Effector memory CD4-positive, alpha-beta T cell (primary cell): ENCODE measurements around the gene METTL8.
"Not testable (repeated sequence)": the region's sequence is repeated elsewhere in the genome, so short reads cannot be mapped to it uniquely, and the experiment has no call there.

Experiments used
- DNase-seq, 3 donors: peaks; one replicate each; pipeline ENCODE4 v3.0.0-alpha.2; 2020
- H3K27ac ChIP-seq: 2 replicates; pipeline ENCODE4 v1.7.0; 2013; ENCODE audit warnings: mild to moderate bottlenecking, low read length, moderate library complexity; ENCODE audit not compliant: insufficient read depth, poor library complexity, severe bottlenecking
- H3K27me3 ChIP-seq: replicated peaks from 2 replicates; pipeline ENCODE4 v1.7.0; 2013; ENCODE audit warnings: mild to moderate bottlenecking, low read length; ENCODE audit not compliant: insufficient read depth, control insufficient read depth, poor library complexity, severe bottlenecking
- H3K36me3 ChIP-seq: 2 replicates; pipeline ENCODE4 v1.7.0; 2013; ENCODE audit warnings: mild to moderate bottlenecking, low read length, moderate library complexity; ENCODE audit not compliant: control insufficient read depth, insufficient read depth
- H3K4me1 ChIP-seq: 2 replicates; pipeline ENCODE4 v1.7.0; 2013; ENCODE audit warnings: low read length, mild to moderate bottlenecking; ENCODE audit not compliant: control insufficient read depth, insufficient read depth, poor library complexity, severe bottlenecking
- H3K4me3 ChIP-seq: 2 replicates; pipeline ENCODE4 v1.7.0; 2013; ENCODE audit warnings: low read length, low read depth, mild to moderate bottlenecking; ENCODE audit not compliant: insufficient read depth, poor library complexity, severe bottlenecking
- H3K9me3 ChIP-seq: 2 replicates; pipeline ENCODE4 v1.7.0; 2013; ENCODE audit warnings: mild to moderate bottlenecking, low read length, moderate library complexity; ENCODE audit not compliant: control insufficient read depth

METTL8 gene

DNA sequence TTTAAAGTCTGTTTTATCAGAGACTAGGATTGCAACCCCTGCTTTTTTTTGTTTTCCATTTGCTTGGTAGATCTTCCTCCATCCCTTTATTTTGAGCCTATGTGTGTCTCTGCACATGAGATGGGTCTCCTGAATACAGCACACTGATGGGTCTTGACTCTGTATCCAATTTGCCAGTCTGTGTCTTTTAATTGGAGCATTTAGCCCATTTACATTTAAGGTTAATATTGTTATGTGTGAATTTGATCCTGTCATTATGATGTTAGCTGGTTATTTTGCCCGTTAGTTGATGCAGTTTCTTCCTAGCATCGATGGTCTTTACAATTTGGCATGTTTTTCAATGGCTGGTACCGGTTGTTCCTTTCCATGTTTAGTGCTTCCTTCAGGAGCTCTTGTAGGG is 80.0 kb downstream of the METTL8 start:
- not testable (repeated sequence) for H3K27me3 ChIP-seq, H3K9me3 ChIP-seq, H3K4me3 ChIP-seq, DNase-seq, H3K36me3 ChIP-seq, H3K4me1 ChIP-seq, H3K27ac ChIP-seq

DNA sequence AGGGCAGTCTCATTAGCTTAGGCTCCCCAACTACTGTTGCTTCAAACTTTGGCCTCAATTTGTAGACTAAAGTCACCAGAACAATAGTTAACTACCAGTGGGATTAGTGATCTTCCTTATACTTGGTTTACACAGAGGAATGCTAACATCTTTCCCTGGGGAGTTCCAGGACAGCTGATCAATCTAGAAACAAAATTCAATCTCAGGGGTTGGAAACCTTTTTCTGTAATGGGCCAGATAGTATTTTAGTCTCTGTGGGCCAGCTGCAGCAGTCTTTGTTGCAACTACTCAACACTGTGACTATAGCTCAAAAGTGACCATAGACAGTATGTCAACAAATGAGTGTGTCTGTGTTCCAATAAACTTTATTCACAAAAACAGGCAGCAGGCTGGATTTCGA is 85.7 kb downstream of the METTL8 start:
- H3K27me3 ChIP-seq: no peaks in the 10 kb centered on the region
- H3K36me3 ChIP-seq: no peaks in the 10 kb centered on the region
- DNase-seq: no peak
- H3K9me3 ChIP-seq: no peaks in the 10 kb centered on the region
- H3K4me3 ChIP-seq: no peak overlapping the region
- H3K27ac ChIP-seq: no peak overlapping the region
- no peaks in the 10 kb centered on the region for H3K4me1 ChIP-seq

DNA sequence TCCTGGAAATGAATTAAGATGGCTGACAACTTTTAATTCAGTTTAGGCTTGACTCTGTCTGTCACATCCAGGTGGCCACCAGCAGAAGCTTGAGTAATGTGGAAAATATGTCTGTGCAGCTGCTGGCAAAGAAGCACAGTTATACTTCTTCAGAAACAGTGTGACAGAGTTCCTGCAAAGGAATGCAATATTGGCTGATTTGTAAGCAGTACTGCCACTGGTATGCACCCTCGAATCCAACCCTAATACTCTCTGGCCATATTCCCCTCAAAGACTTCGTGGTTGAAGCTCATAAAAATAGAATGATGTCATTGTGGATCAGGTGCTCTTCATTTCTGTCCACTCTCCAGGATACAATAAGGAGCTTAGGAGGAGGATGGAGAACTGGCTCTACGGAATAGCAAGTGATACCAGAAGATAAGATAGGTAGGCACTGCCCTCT is 86.2 kb downstream of the METTL8 start:
- Histone ChIP-seq H3K4me3 (no peak overlapping the region), H3K27me3 (no peaks in the 10 kb centered on the region), H3K9me3 (no peaks in the 10 kb centered on the region), H3K4me1 (no peaks in the 10 kb centered on the region), H3K36me3 (no peaks in the 10 kb centered on the region), H3K27ac (no peak overlapping the region)
- no peak for DNase-seq

DNA sequence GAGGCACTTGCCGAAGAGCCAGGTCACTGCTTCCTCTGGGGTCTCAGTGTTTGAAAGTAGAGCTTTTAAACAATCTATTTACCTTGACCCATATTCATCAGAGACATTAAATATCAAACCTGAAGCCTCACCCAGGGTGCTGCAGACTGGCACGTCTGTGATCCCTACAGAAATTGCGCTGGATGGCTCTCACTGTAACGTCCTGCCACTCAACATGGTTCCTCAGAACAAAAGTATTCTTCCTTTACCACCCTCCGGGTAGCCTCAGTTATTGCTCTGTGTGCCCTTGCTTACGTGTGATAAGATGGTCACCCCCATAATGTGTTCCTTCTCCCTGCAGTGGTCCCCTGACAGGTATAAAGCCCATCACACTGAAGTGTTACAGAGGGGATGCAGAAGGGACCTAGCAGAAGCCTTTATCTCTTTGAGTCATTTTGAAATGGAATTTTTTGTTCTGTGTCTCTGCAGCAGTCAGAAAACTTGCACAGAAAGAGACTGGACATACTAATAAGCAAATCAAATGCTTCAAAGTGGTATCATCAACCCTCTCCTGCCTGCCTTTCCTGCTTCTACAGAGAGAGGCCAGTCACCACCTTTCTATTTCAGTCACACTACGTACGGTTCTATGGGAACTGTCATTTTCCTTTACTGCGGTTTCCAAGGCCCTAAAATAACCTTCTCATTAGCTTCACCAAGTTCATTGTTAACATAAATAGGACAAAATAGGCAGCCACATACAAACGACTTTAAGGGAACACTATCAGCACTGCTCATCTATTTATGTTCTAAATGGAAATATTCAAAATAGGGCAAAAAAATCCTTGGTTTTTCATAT is 86.8 kb downstream of the METTL8 start:
- Histone ChIP-seq H3K27me3 (no peaks in the 10 kb centered on the region), H3K36me3 (no peaks in the 10 kb centered on the region), H3K27ac (no peak overlapping the region), H3K9me3 (no peaks in the 10 kb centered on the region), H3K4me3 (no peak overlapping the region), H3K4me1 (no peaks in the 10 kb centered on the region)
- DNase-seq: no peak

DNA sequence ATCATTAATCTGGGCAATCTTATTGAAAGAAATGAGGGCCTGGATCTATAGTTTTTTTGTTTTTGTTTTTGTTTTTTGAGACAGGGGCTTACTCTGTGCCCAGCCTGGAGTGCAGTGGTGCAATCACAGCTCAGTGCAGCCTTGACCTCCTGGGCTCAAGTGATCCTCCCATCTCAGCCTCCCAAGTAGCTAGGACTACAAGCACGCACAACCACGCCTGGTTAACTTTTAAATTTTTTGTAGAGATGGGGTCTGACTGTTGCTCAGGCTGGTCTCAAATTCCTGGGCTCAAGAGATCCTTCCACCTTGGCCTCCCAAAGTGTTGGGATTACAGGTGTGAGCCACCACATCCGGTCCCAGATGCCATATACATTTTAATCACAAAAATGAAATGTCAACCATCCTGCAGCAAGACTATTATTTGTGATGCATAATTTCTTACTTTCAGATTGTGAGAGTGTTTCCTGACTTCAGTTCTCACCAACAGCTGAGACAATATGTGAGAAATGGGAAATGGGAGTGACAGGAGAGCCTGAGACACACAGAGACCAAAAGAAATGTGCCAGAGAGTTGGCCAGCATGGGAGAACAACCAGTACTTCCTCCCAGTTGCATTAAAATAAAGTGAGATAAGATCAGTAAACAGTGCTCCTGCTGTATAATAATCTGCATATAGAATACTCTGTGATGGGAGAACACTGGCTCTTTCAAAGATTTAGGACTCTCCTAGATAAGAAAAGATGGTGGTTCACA is 87.6 kb downstream of the METTL8 start:
- no peak overlapping the region for H3K27ac ChIP-seq
- H3K4me1 ChIP-seq: no peaks in the 10 kb centered on the region
- H3K4me3 ChIP-seq: no peak overlapping the region
- no peaks in the 10 kb centered on the region for H3K36me3 ChIP-seq
- DNase-seq: no peak
- H3K27me3 ChIP-seq: no peaks in the 10 kb centered on the region
- no peaks in the 10 kb centered on the region for H3K9me3 ChIP-seq

DNA sequence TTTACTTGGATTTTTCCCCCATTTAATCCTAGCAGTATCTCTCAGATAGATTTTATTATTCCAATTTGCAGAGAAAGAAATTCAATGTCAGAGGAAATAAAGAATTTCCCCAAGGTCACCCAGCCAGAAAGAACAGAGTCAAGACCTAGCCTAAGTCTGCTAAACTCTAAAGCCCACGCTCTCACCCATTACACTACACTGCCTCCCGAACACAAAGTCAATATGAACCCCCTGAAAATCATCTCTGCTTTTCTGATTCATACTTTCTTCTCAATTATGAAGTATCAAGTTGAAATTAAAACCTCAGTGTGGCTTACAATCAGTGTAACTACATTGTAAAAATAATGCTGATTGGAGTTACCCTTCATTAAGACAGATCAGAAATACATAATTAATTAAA is 89.6 kb downstream of the METTL8 start:
- H3K36me3 ChIP-seq: no peaks in the 10 kb centered on the region
- no peaks in the 10 kb centered on the region for H3K9me3 ChIP-seq
- no peak overlapping the region for H3K4me3 ChIP-seq
- H3K4me1 ChIP-seq: no peaks in the 10 kb centered on the region
- H3K27me3 ChIP-seq: no peaks in the 10 kb centered on the region
- no peak overlapping the region for H3K27ac ChIP-seq
- DNase-seq: no peak

DNA sequence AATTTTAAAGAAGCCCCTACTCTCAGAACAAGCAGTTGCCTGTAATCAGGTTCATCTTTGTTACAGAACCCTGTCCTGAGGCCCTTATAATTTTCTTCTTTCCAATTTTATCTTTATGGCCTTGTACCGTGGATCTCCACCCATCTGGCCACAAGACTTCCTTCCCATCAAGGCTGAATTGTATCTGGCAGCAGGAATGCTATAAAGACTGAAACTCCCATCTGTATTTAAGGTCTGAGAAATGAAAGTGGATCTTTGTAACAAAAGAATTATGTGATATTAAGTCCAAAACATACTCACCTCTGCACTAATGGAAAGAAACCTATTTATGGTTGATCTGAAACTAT is 91.8 kb downstream of the METTL8 start:
- Histone ChIP-seq H3K4me3 (no peak overlapping the region), H3K36me3 (no peaks in the 10 kb centered on the region), H3K27ac (no peak overlapping the region), H3K9me3 (no peaks in the 10 kb centered on the region), H3K27me3 (no peaks in the 10 kb centered on the region), H3K4me1 (no peaks in the 10 kb centered on the region)
- DNase-seq: no peak

DNA sequence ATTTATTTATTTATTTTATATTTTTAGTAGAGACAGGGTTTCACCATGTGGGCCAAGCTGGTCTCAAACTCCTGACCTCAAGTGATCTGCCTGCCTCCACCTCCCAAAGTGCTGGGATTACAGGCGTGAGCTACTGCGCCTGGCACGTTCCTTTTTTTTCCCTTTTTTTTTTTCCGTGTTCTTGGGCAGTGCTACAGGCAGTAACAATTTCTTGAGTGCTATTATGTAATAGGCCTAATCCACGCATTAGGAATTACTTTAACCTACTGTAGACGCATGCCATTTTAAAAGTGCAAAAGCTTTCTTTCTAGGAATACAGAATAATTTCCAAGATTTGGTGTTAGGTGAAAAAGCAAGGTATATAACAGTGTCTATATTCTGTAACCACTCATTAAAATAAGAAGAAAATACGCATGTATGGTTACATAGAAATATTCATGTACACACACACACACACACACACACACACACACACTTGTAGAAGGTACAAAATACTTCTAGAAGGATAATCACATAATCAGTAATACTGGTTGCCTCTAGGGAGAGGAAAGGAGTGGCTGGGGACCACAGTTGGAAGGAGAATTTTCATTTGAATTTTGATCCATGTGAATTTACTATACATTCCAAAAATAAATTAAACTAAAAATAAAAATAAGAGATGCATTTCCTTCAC is 92.3 kb downstream of the METTL8 start:
- DNase-seq: no peak
- Histone ChIP-seq H3K4me1 (no peaks in the 10 kb centered on the region), H3K4me3 (no peak overlapping the region), H3K27ac (no peak overlapping the region), H3K27me3 (no peaks in the 10 kb centered on the region), H3K36me3 (no peaks in the 10 kb centered on the region), H3K9me3 (no peaks in the 10 kb centered on the region)

DNA sequence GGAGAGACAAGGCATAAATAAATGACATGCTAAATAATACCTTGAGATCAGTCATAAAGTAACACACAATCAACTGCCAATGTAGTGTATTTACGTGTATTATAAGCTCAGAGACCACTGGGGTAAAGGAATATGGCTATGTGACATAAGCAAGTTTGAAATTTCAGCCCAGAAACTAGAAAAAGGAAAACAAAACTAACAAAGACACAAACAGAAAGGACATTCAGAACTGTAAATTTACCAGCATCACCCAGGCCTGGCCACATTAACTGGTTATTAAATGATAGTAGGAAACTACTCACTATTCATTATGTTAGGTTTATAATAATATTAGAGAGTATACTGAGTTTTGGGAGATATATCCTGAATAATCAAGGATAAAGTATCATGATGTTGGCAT is 98.8 kb downstream of the METTL8 start:
- Histone ChIP-seq H3K36me3 (no peaks in the 10 kb centered on the region), H3K4me3 (no peak overlapping the region), H3K4me1 (no peaks in the 10 kb centered on the region), H3K9me3 (no peaks in the 10 kb centered on the region), H3K27me3 (no peaks in the 10 kb centered on the region), H3K27ac (no peak overlapping the region)
- no peak for DNase-seq

DNA sequence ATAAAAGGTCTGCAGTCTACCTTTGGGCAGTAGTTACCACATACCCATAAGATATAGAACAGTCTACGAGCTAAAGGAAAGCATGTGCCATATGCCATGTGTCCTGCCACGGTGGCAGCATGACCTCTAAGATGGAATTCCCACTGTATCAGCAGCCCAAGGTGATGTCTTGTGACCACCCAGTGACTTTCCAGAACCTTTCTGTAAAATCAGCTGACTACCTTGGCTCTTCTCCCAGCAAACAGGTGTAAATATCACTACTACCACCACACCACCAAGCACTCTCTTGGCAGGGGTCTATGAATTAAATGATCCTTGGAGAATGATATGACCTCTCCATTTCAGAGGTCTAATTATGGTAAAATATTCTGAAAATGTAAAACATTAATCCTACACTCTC is 99.6 kb downstream of the METTL8 start:
- Histone ChIP-seq H3K4me3 (no peak overlapping the region), H3K4me1 (no peaks in the 10 kb centered on the region), H3K27me3 (no peaks in the 10 kb centered on the region), H3K36me3 (no peaks in the 10 kb centered on the region), H3K9me3 (no peaks in the 10 kb centered on the region), H3K27ac (no peak overlapping the region)
- DNase-seq: no peak
